HG03064 (cell line): ENCODE results near the gene TEK.
"Not testable (repeated sequence)": the region's sequence is repeated elsewhere in the genome, so short reads cannot be mapped to it uniquely, and the experiment has no call there.

Experiments
- ATAC-seq: cut with Tn5 transposase; IDR thresholded peaks from one replicate; pipeline ENCODE4 v1.9.1; 2021; ENCODE audit warnings: low read depth; ENCODE audit not compliant: unreplicated experiment

TEK gene

GRCh38 chr9:27108981-27109541 lies at the start of gene TEK:
Gene TEK, plus strand, starts transcription at chr9:27109225. Its CDS starts 366 bp downstream, at chr9:27109591.
- no peak for ATAC-seq

GRCh38 chr9:27059412-27059811 lies 49.6 kb upstream of the TEK start:
- no peak for ATAC-seq

- no peak for ATAC-seq
Measured at GRCh38 chr9:27059907-27060306, 49.1 kb upstream of the TEK start.

DNA sequence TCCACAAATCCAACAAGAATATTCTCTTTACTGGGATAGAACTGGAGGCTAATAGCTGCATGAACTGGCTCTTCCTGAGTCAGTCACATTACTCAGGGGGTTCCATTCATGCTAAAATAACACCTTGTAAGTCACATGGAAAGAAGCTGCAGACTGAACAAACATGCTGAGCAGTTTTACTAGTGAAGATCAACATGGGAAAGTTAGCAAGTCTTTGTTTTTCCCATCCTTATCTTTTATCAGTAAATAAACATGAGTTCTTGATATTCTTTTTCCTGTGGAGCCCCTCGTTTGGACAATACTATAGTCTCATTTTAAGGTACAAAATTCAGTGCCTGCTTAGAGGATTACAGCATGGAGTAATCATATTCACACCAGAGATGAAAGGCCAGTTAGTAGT lies 43.7 kb upstream of the TEK start:
- ATAC-seq, result no peak

DNA sequence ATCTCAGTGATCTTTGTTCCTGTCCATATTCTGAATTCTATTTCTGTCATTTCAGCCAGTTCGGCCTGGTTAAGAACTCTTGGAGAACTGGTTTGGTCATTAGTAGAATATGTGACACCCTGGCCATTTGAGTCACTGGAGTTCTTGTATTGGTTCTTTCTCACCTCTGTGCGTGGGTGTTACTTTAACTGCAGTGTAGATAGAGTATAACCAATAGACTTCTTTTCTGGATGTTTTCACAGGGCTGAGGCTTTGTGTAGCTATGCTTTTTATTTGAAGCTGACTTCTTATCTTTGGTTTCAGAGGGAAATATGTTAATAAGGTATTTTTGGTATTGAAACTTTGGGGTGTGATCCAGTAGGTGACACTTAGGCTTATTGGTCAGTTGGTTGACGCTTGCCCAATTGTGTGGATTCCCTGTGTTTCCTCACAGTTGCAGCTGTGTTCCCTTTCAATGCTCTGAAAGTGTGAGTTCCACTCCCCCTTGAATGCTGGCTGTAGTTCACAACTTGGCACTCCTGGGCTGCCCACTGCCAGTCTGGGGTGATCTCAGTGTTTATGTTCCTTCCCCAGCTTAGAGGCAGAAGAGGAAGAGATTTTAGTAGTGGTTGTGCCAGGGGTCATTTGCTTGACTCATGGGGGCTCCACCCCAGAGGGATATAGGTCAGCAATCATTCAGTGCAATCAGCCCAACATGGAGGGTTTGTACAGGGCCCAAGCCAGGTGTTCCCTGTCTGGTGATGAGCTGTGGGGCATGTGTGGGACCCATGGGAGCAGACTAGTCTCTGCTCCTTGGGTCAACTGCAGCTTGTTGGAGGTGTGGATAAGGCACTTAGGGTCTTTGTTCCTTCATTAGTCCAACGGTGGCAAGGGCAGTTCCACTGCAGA lies 34.9 kb upstream of the TEK start:
- no peak for ATAC-seq

- ATAC-seq, result no peak
Measured at GRCh38 chr9:27078685-27079084, 30.3 kb upstream of the TEK start.

DNA sequence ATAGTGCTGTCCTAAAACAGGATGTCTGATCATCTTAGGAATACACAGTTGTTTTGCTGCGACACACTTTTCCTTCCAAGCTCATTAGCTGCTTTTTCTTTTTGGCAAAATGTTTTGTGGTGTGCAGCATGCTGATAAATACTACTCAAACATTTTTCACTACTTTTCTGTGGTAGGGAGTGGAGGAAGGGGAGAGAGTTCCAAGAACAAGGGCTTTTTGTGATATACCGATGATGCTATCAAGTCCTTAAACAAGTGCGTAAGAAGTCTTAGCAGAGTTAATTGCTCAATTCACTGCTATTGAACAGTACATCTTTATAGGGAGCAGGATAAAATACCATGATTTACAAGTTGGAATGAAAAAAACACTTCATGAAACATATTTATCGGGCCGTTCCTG lies 23.6 kb upstream of the TEK start:
- ATAC-seq, result no peak

DNA sequence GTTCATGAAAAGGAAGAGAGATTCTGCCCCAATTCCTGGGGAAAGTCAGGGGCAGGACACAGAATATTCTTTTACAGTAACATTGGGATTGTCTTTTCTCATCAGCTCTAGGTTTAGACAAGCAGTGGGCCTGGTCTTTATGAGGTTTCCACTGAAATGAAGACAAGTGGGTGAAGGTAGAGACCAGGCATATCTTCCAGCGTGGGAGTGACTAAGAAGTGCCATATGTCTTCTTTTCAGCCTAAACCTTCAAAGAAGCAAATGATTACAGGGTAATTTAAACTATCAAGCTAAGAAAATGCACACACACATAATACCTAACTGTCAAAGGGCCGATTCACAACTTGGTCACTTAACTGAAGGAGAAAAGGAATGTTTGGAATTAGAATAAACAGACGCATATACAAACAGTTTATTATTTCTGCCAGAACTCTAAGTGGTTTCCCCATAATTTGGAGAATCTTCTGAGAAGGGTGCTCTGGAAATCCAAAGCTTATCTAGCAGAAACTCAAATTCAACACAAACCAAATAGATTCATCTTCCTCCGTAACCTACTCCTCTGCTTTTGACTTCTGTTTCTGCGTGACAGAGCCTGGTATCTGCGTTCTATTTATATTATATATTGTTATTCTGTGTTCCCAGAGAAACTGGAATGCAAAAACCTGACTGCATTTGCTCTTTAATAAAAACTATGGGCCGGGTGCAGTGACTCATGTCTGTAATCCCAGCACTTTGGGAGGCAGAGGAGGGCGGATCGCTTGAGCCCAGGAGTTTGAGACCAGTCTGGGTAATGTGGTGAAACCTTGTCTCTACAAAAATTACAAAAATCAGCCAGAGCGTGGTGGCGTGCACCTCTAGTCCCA lies 22.0 kb upstream of the TEK start:
- ATAC-seq, result no peak

DNA sequence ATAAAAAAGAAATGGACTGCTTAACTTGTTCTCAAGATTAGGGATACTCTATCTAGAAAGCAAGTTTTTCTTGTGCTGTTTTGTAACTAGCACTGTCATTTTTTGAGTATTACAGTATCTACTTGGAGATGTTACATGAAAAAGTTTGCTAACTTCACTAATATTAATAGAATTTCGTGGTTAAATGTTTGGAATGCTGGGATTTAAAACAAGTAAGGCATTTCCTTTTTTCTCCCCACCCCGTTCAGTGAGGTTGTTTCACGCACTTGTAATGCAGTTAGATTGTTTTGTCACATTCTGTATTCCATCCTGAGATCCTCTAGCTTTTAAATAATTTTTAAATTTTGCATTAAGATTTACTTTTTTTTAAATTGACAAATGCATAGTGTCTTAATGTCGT lies 20.0 kb upstream of the TEK start:
- ATAC-seq, result no peak

DNA sequence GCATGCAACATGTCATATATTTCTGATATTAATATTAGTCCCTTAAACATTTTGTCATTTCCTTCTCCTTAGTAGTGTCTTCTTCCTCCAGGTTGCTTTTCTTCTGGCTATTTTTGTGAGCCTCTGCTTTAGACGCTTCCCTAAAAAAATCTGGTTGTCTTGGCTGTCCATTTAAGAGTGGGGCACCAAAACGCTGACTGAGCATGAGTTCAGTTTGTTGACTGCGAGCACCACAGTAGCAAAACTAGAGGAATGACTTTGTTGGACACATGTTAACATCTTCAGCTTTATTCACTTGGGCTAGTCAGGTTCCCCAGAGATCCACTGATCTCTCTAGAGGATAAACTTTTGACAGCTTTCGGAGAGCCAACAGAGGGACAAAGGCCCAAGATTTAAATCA lies 19.3 kb upstream of the TEK start:
- ATAC-seq, result no peak

DNA sequence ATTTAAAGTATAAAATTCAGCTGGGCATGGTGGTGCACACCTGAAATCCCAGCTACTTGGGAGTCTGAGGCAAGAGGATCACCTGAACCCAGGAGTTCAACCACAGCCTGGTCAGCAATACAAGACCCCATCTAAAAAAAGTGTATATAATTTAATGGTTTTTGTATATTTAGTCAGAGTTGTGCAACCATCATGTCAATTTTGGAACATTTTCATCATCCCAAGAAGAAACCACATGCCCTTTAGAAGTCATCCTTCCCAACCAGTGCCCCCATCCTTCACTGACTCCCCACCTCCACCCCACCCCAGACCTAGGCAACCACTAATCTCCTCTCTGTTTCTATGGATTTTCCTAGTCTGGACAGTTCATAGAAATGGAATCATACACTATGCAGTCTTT lies 18.8 kb upstream of the TEK start:
- no peak for ATAC-seq

DNA sequence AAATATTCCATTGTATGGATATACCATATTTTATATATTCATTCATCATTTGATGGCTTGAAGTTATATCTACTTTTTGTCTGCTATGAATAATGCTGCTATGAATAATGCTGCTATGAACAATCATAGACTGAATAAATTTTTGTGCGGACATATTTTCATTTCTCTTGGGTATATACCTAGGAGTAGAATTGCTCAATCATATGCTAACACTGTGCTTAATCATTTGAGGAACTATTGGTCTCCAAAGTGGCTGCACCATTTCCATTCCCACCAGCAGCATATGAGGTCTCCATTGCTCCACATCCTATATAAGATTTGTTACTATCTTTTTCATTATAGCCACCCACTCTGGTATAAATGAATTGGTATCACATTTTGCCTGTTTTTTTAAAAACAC lies 18.3 kb upstream of the TEK start:
- ATAC-seq, result no peak

DNA sequence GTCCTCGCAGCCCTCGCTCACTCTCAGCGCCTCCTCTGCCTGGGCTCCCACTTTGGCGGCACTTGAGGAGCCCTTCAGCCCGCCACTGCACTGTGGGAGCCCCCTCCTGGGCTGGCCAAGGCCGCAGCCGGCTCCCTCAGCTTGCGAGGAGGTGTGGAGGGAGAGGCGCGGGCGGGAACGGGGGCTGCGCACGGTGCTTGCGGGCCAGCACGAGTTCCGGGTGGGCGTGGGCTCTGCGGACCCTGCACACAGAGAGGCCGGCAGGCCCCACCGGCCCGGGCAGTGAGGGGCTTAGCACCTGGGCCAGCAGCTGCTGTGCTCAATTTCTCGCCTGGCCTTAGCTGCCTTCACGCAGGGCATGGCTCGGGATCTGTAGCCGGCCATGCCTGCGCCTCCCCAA lies 16.5 kb upstream of the TEK start:
- ATAC-seq, result not testable (repeated sequence)

GRCh38 chr9:27093384-27094067 lies 15.5 kb upstream of the TEK start:
- not testable (repeated sequence) for ATAC-seq

- ATAC-seq, result no peak
Measured at GRCh38 chr9:27094640-27095298, 14.3 kb upstream of the TEK start.

DNA sequence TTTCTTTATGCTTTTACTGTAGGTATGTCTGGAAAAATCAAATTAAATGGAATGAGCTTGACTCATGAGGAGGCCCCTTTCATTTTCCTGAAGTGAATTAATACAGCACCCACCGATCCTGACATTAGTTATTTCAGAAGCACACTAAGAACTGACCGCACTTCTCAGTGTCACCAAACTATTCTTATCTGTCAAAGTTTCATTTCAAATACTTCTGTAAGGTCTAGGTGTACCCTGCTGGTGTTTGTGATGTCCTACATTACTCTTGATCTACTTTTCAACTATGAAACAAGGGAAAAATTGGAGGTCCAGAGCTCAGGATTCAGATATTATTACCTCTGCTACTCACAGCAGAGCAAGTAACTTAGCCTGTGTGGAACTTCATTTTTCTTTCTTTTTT lies 1.8 kb upstream of the TEK start:
- no peak for ATAC-seq

DNA sequence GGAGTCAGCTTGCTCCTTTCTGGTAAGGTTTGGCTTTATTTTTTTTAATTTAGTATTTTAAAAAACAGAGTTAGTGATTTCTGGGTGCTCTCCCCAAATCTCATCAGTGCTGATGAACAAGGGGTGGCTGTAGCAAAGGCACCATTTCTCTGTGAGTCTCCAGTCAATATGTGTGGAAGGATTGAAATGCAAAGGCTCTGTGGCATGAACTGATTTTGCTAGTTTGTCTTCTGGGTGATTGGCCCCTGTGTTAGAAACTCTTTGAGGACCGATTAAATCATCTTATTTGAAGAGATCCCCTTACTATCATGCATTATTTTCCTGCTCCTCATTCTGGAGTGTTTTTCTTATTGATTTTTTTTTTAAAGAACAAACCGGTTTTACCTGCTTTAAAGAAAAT lies 596 bp downstream of the TEK start:
- no peak for ATAC-seq

DNA sequence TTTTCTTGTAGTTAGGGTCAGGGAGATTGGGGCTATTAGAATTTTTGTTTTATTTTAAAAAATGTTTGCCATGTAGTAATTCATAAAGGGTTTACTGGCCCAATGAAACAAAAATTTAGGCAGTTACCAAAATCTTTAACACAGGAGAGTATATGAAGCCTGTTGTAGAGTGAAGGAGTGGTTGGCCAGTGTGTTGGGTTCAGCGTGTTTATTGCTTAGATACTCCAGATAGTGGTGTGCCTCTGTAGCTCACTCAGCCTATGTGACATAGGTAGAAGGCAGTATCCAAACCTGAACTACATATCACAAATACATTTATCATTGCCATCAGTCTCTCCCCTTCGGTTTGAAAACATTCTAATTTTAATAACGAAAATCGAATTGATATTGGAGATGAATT lies 1.2 kb downstream of the TEK start:
- ATAC-seq, result no peak

DNA sequence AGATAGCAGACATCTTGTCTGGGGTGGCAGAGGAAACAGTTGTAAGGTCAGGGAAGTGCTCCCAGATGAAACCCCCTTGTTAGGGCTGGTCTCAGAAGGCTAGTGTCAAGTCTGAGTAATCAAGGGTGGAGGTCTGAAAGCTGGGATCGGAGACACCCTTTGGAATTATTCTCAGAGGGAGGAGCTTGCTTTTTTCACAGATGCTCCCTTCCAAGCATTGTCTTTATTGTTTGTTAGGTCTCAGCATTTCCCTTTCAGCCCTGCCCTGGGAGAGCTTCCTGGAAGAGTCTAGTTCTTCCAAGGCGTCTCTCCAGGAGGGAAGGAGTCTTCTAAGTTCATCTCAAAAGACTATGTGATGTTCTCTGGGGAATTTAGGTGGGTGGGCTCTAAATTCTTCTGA lies 3.2 kb downstream of the TEK start:
- no peak for ATAC-seq

- no peak for ATAC-seq
Measured at GRCh38 chr9:27117489-27118135, 8.6 kb downstream of the TEK start.
